Activated CD8-positive, alpha-beta memory T cell treated with anti-CD3 and anti-CD28 coated beads for 24 hours (primary cell): ENCODE results near the gene CLOCK.

Experiments used
- DNase-seq: peaks from one replicate; pipeline ENCODE4 v3.0.0-alpha.2; 2020

The CLOCK gene

GRCh38 chr4:55410431-55410830 is 136.3 kb downstream of the CLOCK start:
- no peak for DNase-seq

- no peak for DNase-seq
These were observed 137.1 kb downstream of the CLOCK start for GRCh38 chr4:55409468-55410171.

GRCh38 chr4:55407764-55408163 is 138.9 kb downstream of the CLOCK start:
- no peak for DNase-seq

GRCh38 chr4:55407119-55407518 is 139.6 kb downstream of the CLOCK start:
- no peak for DNase-seq

GRCh38 chr4:55406545-55406944 is 140.2 kb downstream of the CLOCK start:
- no peak for DNase-seq

- DNase-seq, result no peak
These were observed 141.6 kb downstream of the CLOCK start for GRCh38 chr4:55405073-55405472.

GRCh38 chr4:55399581-55399980 is 147.1 kb downstream of the CLOCK start:
- DNase-seq, result no peak

- no peak for DNase-seq
These were observed 147.7 kb downstream of the CLOCK start for GRCh38 chr4:55398966-55399365.

GRCh38 chr4:55398461-55398860 is 148.2 kb downstream of the CLOCK start:
- DNase-seq, result no peak

GRCh38 chr4:55397520-55398321 is 149.0 kb downstream of the CLOCK start:
- DNase-seq, result no peak

GRCh38 chr4:55397126-55397436 is 149.6 kb downstream of the CLOCK start:
- no peak for DNase-seq

GRCh38 chr4:55396308-55397125 is 150.2 kb downstream of the CLOCK start:
- DNase-seq, result peak; percentile 74

- peak; percentile 95 for DNase-seq
These were observed 151.0 kb downstream of the CLOCK start, which contains the start of gene TMEM165 for GRCh38 chr4:55395529-55396307. Gene TMEM165, plus strand, starts transcription at chr4:55395957. Its CDS starts 233 bp downstream, at chr4:55396190.

GRCh38 chr4:55395218-55395528 is 151.5 kb downstream of the CLOCK start:
- DNase-seq, result no peak

GRCh38 chr4:55393461-55394320 is 153.0 kb downstream of the CLOCK start:
- no peak for DNase-seq

- DNase-seq, result no peak
These were observed 159.9 kb downstream of the CLOCK start for GRCh38 chr4:55386840-55387239.

- DNase-seq, result no peak
These were observed 160.6 kb downstream of the CLOCK start for GRCh38 chr4:55386073-55386472.

GRCh38 chr4:55385201-55385649 is 161.5 kb downstream of the CLOCK start:
- DNase-seq, result no peak

GRCh38 chr4:55382488-55383003 is 164.2 kb downstream of the CLOCK start:
- no peak for DNase-seq

- no peak for DNase-seq
These were observed 165.2 kb downstream of the CLOCK start for GRCh38 chr4:55381502-55381901.

GRCh38 chr4:55380576-55380975 is 166.1 kb downstream of the CLOCK start:
- DNase-seq, result no peak
